Epithelial cell of alveolus of lung (primary cell): ENCODE measurements around the gene MTA3. TPM values are rescaled to one million over a fixed set of nuclear protein-coding genes. Genes with fewer than 3 reads are reported as not detected.

Experiments used
- total RNA-seq: library from RNA; depleted of rRNA; stranded (reverse); fragments of >200 nt; gene quantifications from 2 replicates; pipeline ENCODE4 v1.2.1, GENCODE V29; 2015

Gene MTA3
- total RNA-seq: 16.4 and 27.5 TPM in 2 replicates

DNA sequence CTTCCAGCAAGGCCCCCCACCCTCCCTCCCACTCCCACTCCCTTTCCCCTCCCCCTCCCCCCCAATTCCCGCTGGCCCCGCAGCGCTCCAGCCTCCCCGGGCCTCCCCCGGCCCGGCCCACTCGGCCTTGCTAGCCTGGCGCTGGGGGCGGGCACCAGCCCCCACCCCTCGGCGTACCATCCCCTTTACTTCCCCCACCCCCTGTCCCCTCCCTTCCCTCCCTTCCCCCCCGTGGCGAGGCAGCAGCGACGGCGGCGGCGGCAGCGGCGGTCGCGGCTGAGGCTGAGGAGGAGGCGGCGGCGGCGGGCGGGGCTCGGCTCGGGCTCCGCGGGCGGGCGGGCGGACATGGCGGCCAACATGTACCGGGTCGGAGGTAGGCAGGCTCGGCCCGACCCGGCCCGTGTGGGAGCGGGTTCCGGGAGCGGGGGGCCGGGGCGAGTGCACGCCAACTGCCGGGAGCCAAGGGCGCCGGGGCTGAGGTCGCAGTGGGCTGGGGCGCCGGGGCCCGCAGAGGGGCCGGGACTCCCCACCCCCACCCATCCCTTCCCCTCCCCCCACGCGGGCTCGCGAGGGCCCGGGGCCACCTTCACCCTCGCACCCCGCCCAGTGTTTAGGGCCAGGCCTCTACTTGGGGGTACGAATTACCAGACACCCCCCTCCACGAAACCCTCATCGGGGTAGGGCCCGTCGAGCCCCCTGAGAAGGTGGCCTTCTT is at the start of gene MTA3:
Gene MTA3, plus strand, starts transcription at position 232 of the 715 bp plus-strand sequence. Its CDS starts 114 bp downstream, at position 346.

DNA sequence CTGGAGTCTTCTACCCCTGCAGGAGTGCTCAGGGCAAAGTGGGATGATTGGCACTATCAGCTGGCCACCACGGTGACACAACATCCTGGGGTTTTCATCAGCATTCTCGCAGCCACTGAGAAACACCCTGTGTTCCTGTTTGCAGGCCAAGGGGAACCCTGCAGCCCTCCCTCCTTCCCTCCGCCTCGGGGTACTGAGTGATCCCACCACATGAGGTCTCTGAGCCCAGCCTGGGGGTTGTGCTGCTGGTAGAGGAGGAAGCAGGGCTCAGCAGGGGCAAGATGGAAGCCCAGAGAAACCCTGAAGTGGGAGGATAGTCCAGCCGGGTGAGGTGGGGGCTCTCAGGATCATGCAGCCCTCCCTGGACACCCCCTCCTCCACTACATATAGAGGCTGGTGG is 195.7 kb downstream of the MTA3 start, which contains the start of gene OXER1:
Gene OXER1, minus strand, starts transcription at position 40 of the 400 bp plus-strand sequence. CDS start 73 bp downstream, outside the sequence.

DNA sequence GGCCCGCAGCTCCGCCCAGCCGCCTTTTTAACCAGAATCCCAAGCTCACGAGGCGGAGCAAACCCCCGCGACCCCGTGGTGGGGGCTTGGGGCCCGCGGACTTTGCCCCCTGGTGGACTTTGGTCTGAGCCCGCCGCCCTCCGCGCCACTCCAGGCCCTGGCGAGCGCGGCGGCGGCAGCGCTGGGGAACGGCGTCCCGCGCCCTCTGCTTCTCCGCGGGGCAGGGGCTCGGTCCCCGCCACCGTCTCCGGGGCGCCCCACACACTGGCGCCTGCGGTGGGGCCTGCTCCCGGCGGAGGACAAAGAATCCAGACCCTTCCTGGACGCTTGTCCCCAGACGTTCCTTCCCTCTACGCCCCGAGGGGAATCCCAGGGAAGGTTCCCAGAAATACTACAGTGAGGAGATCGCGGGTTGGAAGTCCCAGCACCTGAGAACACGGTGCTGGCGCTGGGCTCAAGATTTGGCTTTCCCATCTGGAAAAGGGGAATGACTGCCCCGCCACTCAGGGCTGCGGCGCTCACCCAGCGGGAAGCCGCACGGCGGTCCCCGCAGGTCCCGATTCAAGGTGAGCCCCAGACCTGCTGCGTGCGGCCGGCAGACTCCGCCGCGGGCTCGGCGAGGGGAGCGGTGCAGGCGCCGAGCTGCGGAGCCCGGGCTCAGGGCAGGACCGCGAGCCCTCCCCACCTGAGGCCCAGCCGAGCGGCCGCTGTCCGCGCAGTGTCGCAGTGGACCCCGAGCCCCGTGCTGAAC is 224.3 kb downstream of the MTA3 start, which contains the start of gene HAAO:
Gene HAAO, minus strand, starts transcription at position 1 of the 751 bp plus-strand sequence. CDS start 47 bp downstream, outside the sequence.

Other genes starting within 250 kb of the MTA3 start
- 178 and 191 TPM in 2 replicates for gene COX7A2L, start 207.4 kb upstream of the MTA3 start, total RNA-seq
- 0.13 TPM in 1 of 2 replicates, not detected in the other for gene KCNG3, start 74.7 kb upstream of the MTA3 start, total RNA-seq
- gene OXER1, start 195.5 kb downstream of the MTA3 start, total RNA-seq: 0.13 and 0.32 TPM in 2 replicates
- 2.7 and 7.3 TPM in 2 replicates for gene HAAO, start 224.0 kb downstream of the MTA3 start, total RNA-seq